Measurements from ENCODE around the gene MMEL1. TPM values are rescaled to one million over a fixed set of nuclear protein-coding genes. Genes with fewer than 3 reads are reported as not detected.

MMEL1 gene
- total RNA-seq, 1 donor from 2014 or later, result 1.4 TPM

GRCh38 chr1:2545754-2546514 is 86.9 kb downstream of the MMEL1 start:
- DNase-seq (ENCODE audit: low read depth in 2 of 2), result peak; percentile 85 to 98

- no peak for DNase-seq (ENCODE audit: low read depth in 2 of 2)
These were observed 87.8 kb downstream of the MMEL1 start for GRCh38 chr1:2544875-2545640.

GRCh38 chr1:2544093-2544874 is 88.5 kb downstream of the MMEL1 start:
- DNase-seq (ENCODE audit: low read depth in 2 of 2), result no peak

GRCh38 chr1:2543543-2544092 is 89.2 kb downstream of the MMEL1 start:
- DNase-seq (ENCODE audit: low read depth in 2 of 2), result no peak

- DNase-seq (ENCODE audit: low read depth in 2 of 2), result no peak
These were observed 90.4 kb downstream of the MMEL1 start for GRCh38 chr1:2542246-2542915.

GRCh38 chr1:2541619-2542245 is 91.1 kb downstream of the MMEL1 start:
- peak in 1 of 2 donors; percentile 72 for DNase-seq (ENCODE audit: low read depth in 2 of 2)

GRCh38 chr1:2540816-2541492 is 91.9 kb downstream of the MMEL1 start:
- no peak for DNase-seq (ENCODE audit: low read depth in 2 of 2)

Other genes with a start within 250 kb of the MMEL1 start
- 3.3 and 4.8 TPM in 2 replicates for gene MORN1, start 241.5 kb downstream of the MMEL1 start, total RNA-seq
- gene RER1, start 241.2 kb downstream of the MMEL1 start, total RNA-seq, result 32.7 and 48.6 TPM in 2 replicates
- 24.6 and 26.0 TPM in 2 replicates for gene PEX10, start 220.5 kb downstream of the MMEL1 start, total RNA-seq
- gene PLCH2, start 156.7 kb downstream of the MMEL1 start, total RNA-seq, result under 0.01 TPM in 2 replicates
- gene PANK4, start 106.4 kb downstream of the MMEL1 start, total RNA-seq, result 14.8 and 21.0 TPM in 2 replicates
- gene HES5, start 102.8 kb downstream of the MMEL1 start, total RNA-seq, result not detected in 2 replicates
- 55.8 and 177 TPM in 2 replicates for gene TNFRSF14, start 76.6 kb downstream of the MMEL1 start, total RNA-seq
- gene PRXL2B, start 46.2 kb downstream of the MMEL1 start, total RNA-seq, result 37.5 and 67.7 TPM in 2 replicates
- under 0.01 TPM in 2 replicates for gene TTC34, start 168.7 kb upstream of the MMEL1 start, total RNA-seq

Data from lung microvascular endothelial cell (primary cell).